Sigmoid colon (tissue), 4 donors: ENCODE results near the gene TNPO2.

Source experiments
- CTCF ChIP-seq, 4 experiments: fragments of 450-650 bp in 3 of 4; fragments of 200-600 bp in 1 of 4; IDR thresholded peaks; one replicate each; pipeline ENCODE4 v1.5.1; 2016 to 2019; ENCODE audit warnings: antibody characterized with exemption in 4 of 4, mild to moderate bottlenecking in 3 of 4, moderate library complexity in 2 of 4
- POLR2AphosphoS5 ChIP-seq, 4 donors: sonication (generic); formaldehyde crosslinking; IDR thresholded peaks; one replicate each; pipeline ENCODE4 v1.6.1; 2017; ENCODE audit warnings: antibody characterized with exemption in 4 of 4

- TF ChIP-seq POLR2AphosphoS5 (IDR thresholded peaks at IDR 0.05) (no peak), CTCF (IDR thresholded peaks at IDR 0.05) (no peak)
Observed at GRCh38 chr19:12764698-12765097, 41.0 kb upstream of the TNPO2 start.
